GM12878 (cell line): ENCODE measurements around the gene DDX23. TPM values are rescaled to one million over a fixed set of nuclear protein-coding genes. Genes with fewer than 3 reads are reported as not detected.

ENCODE experiments used
- ATAC-seq: fragments of 200-7000 bp; cut with Tn5 transposase; 3 replicates; pipeline ENCODE4 v1.9.1; 2020; ENCODE audit warnings: mild to moderate bottlenecking, moderate library complexity
- BruUV-seq: library from RNA; stranded (reverse); fragments of 400-500 nt; replicated peaks from 2 replicates; lab custom pipeline; 2021; lab: Mats Ljungman, UMichigan
- CTCF ChIA-PET: fragments of 300-600 bp; sonication (Branson Sonifier 250); formaldehyde crosslinking; extraction: SDS; loops from one replicate; lab custom pipeline; 2021; ENCODE audit warnings: inconsistent platforms; lab: Yijun Ruan, JAX
- POLR2A ChIA-PET: fragments of 350-600 bp; formaldehyde crosslinking; extraction: SDS; loops from one replicate; lab custom pipeline; 2021; ENCODE audit warnings: inconsistent platforms; lab: Charles Lee
- RAD21 ChIA-PET: fragments of 300-600 bp; sonication (Branson Sonifier 250); formaldehyde crosslinking; loops from one replicate; lab custom pipeline; 2023; ENCODE audit warnings: antibody characterized with exemption; ENCODE audit not compliant: unreplicated experiment; lab: Charles Lee
- SMC1A ChIA-PET: fragments of 300-600 bp; sonication (Branson Sonifier 250); formaldehyde crosslinking; loops from one replicate; lab custom pipeline; 2023; ENCODE audit not compliant: unreplicated experiment, uncharacterized antibody; lab: Charles Lee
- DNase-seq: peaks from one replicate; pipeline ENCODE4 v3.0.0-alpha.2; 2011; ENCODE audit warnings: low read depth, low spot score
- FAIRE-seq: peaks from 3 replicates; lab custom pipeline; 2011; peaks lifted over from hg19 to GRCh38; lab: Jason Lieb, UNC
- H2AFZ ChIP-seq: 2 replicates; pipeline ENCODE4 v1.6.0; 2011; ENCODE audit warnings: low read depth, low read length, control low read depth; ENCODE audit not compliant: control insufficient read depth
- H3K27ac ChIP-seq: 2 replicates; pipeline ENCODE4 v1.5.1; 2011; ENCODE audit warnings: control low read depth; ENCODE audit not compliant: control insufficient read depth, insufficient read depth
- H3K27me3 ChIP-seq, 2 experiments: replicated peaks in 1 of 2; 2 replicates each; pipeline versions ENCODE4 v1.6.0 to v1.6.1; 2011; ENCODE audit warnings: low read length in 1 of 2; ENCODE audit not compliant: control insufficient read depth in 2 of 2, insufficient read depth in 2 of 2
- H3K36me3 ChIP-seq, 2 experiments: 2 replicates each; pipeline ENCODE4 v1.5.1; 2011; ENCODE audit warnings: low read length in 1 of 2; ENCODE audit not compliant: control insufficient read depth in 2 of 2, insufficient read depth in 2 of 2
- H3K4me1 ChIP-seq: 2 replicates; pipeline ENCODE4 v1.6.1; 2011; ENCODE audit warnings: mild to moderate bottlenecking, low read length, moderate library complexity, mixed read lengths; ENCODE audit not compliant: control insufficient read depth, insufficient read depth
- H3K4me2 ChIP-seq: 2 replicates; pipeline ENCODE4 v1.6.0; 2011; ENCODE audit warnings: control low read depth; ENCODE audit not compliant: control insufficient read depth, insufficient read depth
- H3K4me3 ChIP-seq: fragments of 200-600 bp; sonication (generic); 2 replicates; pipeline ENCODE4 v1.5.1; 2016
- H3K79me2 ChIP-seq: 2 replicates; pipeline ENCODE4 v1.6.0; 2011; ENCODE audit warnings: low read length; ENCODE audit not compliant: control insufficient read depth, insufficient read depth
- H3K9ac ChIP-seq: 2 replicates; pipeline ENCODE4 v1.8.0; 2011; ENCODE audit warnings: low read length, control low read depth, mixed read lengths; ENCODE audit not compliant: control insufficient read depth, insufficient read depth
- H3K9me3 ChIP-seq: replicated peaks from 3 replicates; pipeline ENCODE4 v1.5.1; 2011; ENCODE audit warnings: mild to moderate bottlenecking, low read length; ENCODE audit not compliant: control insufficient read depth, insufficient read depth
- H4K20me1 ChIP-seq: 2 replicates; pipeline ENCODE4 v1.6.0; 2011; ENCODE audit not compliant: control insufficient read depth, insufficient read depth
- BACH1 ChIP-seq: fragments of 450-650 bp; IDR thresholded peaks from 2 replicates; pipeline ENCODE4 v1.6.1; 2017; ENCODE audit warnings: mild to moderate bottlenecking, borderline replicate concordance
- CTCF ChIP-seq, 3 experiments: IDR thresholded peaks in 2 of 3; conservative IDR thresholded peaks in 1 of 3; 2 replicates each; pipeline ENCODE4 v1.5.1; 2011; ENCODE audit warnings: low read depth in 3 of 3, low read length in 3 of 3, mild to moderate bottlenecking in 3 of 3, control low read depth in 2 of 3, moderate library complexity in 2 of 3, inconsistent platforms in 1 of 3, mixed read lengths in 1 of 3; ENCODE audit not compliant: control insufficient read depth in 2 of 3, insufficient read depth in 1 of 3; ENCODE audit errors: extremely low read depth in 1 of 3
- ELK1 ChIP-seq: IDR thresholded peaks from 2 replicates; pipeline ENCODE4 v1.6.1; 2012; ENCODE audit warnings: low read depth, low read length, improper control_type of control experiment
- IRF5 ChIP-seq: fragments of 450-650 bp; IDR thresholded peaks from 2 replicates; pipeline ENCODE4 v1.6.1; 2017; ENCODE audit warnings: borderline replicate concordance
- JUND ChIP-seq: IDR thresholded peaks from 2 replicates; pipeline ENCODE4 v1.6.1; 2012; ENCODE audit warnings: low read depth, mild to moderate bottlenecking, low read length, improper control_type of control experiment, moderate library complexity
- POLR2AphosphoS2 ChIP-seq: IDR thresholded peaks from 2 replicates; pipeline ENCODE4 v1.6.1; 2011; ENCODE audit warnings: low read depth, mild to moderate bottlenecking, low read length, improper control_type of control experiment, moderate library complexity
- RELB ChIP-seq: fragments of 450-650 bp; IDR thresholded peaks from 2 replicates; pipeline ENCODE4 v1.6.1; 2017; ENCODE audit warnings: low read depth, mild to moderate bottlenecking, moderate library complexity
- SMARCA5 ChIP-seq: fragments of 450-650 bp; IDR thresholded peaks from 2 replicates; pipeline ENCODE4 v1.6.1; 2017; ENCODE audit warnings: mild to moderate bottlenecking
- SUZ12 ChIP-seq: fragments of 200-600 bp; sonication (generic); IDR thresholded peaks from one replicate; pipeline ENCODE4 v1.6.1; 2018; ENCODE audit warnings: antibody characterized with exemption, mild to moderate bottlenecking; ENCODE audit not compliant: unreplicated experiment
- TBL1XR1 ChIP-seq: IDR thresholded peaks from 2 replicates; pipeline ENCODE4 v1.6.1; 2012; ENCODE audit warnings: low read depth, low read length, improper control_type of control experiment
- USF1 ChIP-seq: IDR thresholded peaks from 2 replicates; pipeline ENCODE4 v1.6.1; 2011; ENCODE audit warnings: borderline replicate concordance, low read depth, mild to moderate bottlenecking, moderate library complexity, mixed read lengths, low read length; ENCODE audit not compliant: insufficient read depth; ENCODE audit errors: extremely low read length
- YBX1 ChIP-seq: fragments of 450-650 bp; IDR thresholded peaks from 2 replicates; pipeline ENCODE4 v1.6.1; 2016; ENCODE audit warnings: antibody characterized with exemption
- ZBED1 ChIP-seq: IDR thresholded peaks from 2 replicates; pipeline ENCODE4 v1.6.1; 2016; ENCODE audit warnings: borderline replicate concordance
- ZBTB4 ChIP-seq: fragments of 450-650 bp; formaldehyde crosslinking; IDR thresholded peaks from 2 replicates; pipeline ENCODE4 v1.4.0; 2022; ENCODE audit warnings: mild to moderate bottlenecking, moderate library complexity
- WGBS: methylation state at CpG from one replicate; pipeline ENCODE4 v1.1.6; 2016; ENCODE audit warnings: low lambda C conversion rate; ENCODE audit not compliant: insufficient replicate concordance, insufficient coverage; ENCODE audit errors: missing lambda C conversion rate; 5-methylcytosine and 5-hydroxymethylcytosine counted together
- in situ Hi-C: fragments of 300-500 bp; cut with MboI; formaldehyde crosslinking; loops from 9 replicates; pipeline ENCODE4 v1.14.3; 2018; ENCODE audit warnings: mixed read lengths
- intact Hi-C: fragments of 100-400 bp; cut with micrococcal nuclease; formaldehyde crosslinking; loops from one replicate; pipeline ENCODE4 v1.14.2; 2022; ENCODE audit not compliant: unreplicated experiment
- polyA plus RNA-seq, 11 experiments: library from polyadenylated mRNA; depleted of rRNA in 4 of 11; unstranded in 6 of 11; stranded (reverse) in 5 of 11; fragments of >200 nt; fragmentation: Nextera tagmentation in 4 of 11; fragmentation: Illumina TruSeq in 1 of 11; extraction: Ambion mirVana in 4 of 11; extraction: Trizol in 1 of 11; gene quantifications; 1 replicate in 1 of 11; 2 replicates in 10 of 11; pipeline versions ENCODE4 v1.2.1 to v1.2.3, GENCODE V29; 2011 to 2016; ENCODE audit warnings: inconsistent platforms in 2 of 11, missing spikeins in 2 of 11, low read depth in 1 of 11
- total RNA-seq, 4 experiments: library from RNA; depleted of rRNA in 3 of 4; stranded (reverse); fragments of >200 nt in 3 of 4; fragmentation: Illumina TruSeq in 1 of 4; extraction: Trizol in 1 of 4; gene quantifications; 2 replicates each; pipeline versions ENCODE4 v1.2.1 to v1.2.3, GENCODE V29; 2013 to 2021

The DDX23 gene
- total and polyA plus RNA-seq, 10 of the 15 experiments (the other 5 are each of a cell fraction or from before 2014, with no cell fraction given): 25.8 to 107 (median 77.4) TPM

- H3K4me1 ChIP-seq: peaks cover 4% of the 10 kb centered on the region; the same call in 1 of the 2 replicates
- no peaks in the 10 kb centered on the region for H4K20me1 ChIP-seq
- no peaks in the 10 kb centered on the region for H3K9me3 ChIP-seq
- ATAC-seq (no peak), DNase-seq (no peak), FAIRE-seq (no peak)
- ChIA-PET POLR2A (no interaction called here), RAD21 (no interaction called here)
- no peaks in the 10 kb centered on the region for H3K79me2 ChIP-seq
- no TSS peak for BruUV-seq
- H3K9ac ChIP-seq: no peak overlapping the region
- in situ Hi-C loops: no loop called here
- no peak overlapping the region for H3K4me3 ChIP-seq
- H3K4me2 ChIP-seq: no peak overlapping the region
- no peak overlapping the region for H2AFZ ChIP-seq
- 47% methylated on average over 2 of the region's 2 CpGs for WGBS
- no peak for TF ChIP-seq CTCF (IDR thresholded peaks at IDR 0.05 in 2 of 3, conservative IDR thresholded peaks at IDR 0.05 in 1 of 3; ENCODE audit: control insufficient read depth in 2 of 3, extremely low read depth in 1 of 3, insufficient read depth in 1 of 3, low read depth in 3 of 3, low read length in 3 of 3)
- TF ChIP-seq POLR2AphosphoS2: no peak
- no peak for TF ChIP-seq USF1
- no peak for TF ChIP-seq SUZ12
- no peak for TF ChIP-seq ZBED1
- TF ChIP-seq RELB: no peak
- TF ChIP-seq IRF5: no peak
- no peak for TF ChIP-seq ZBTB4 (CRISPR knock-in tag)
- TF ChIP-seq ELK1: no peak
- TF ChIP-seq BACH1: no peak
- TF ChIP-seq TBL1XR1: no peak
- TF ChIP-seq JUND: no peak
- no peak for TF ChIP-seq SMARCA5
- TF ChIP-seq YBX1: no peak
- TF ChIP-seq, all 136 proteins: peak for 0
- CTCF ChIA-PET: interaction anchor here (0.6 to 4.2 kb wide), 3 partner anchors 8 to 82 kb away, joined by 3 to 26 read pairs (median 6); a partner anchor contains a TSS
- no peaks in the 10 kb centered on the region for H3K36me3 ChIP-seq
- intact Hi-C loops: no loop called here
- no peak overlapping the region for H3K27ac ChIP-seq
- SMC1A ChIA-PET: no interaction called here
- H3K27me3 ChIP-seq: peaks cover 2% of the 10 kb centered on the region in 2 experiments; a peak in 3 of 4 replicates
Measured at GRCh38 chr12:48822711-48823110, 29.3 kb downstream of the DDX23 start.
